ENCODE measurements around the gene LIPC.

LIPC gene

GRCh38 chr15:58479941-58480340 lies 48.1 kb downstream of the LIPC start (continued):
- TF ChIP-seq ZNF565 (CRISPR knock-in tag; conservative IDR thresholded peaks at IDR 0.05; ENCODE audit: low read depth), result no peak
- TF ChIP-seq GLIS3 (CRISPR knock-in tag; IDR thresholded peaks at IDR 0.05), result no peak
- TF ChIP-seq ZNF8 (CRISPR knock-in tag; IDR thresholded peaks at IDR 0.05), result no peak

- ATAC-seq, result no peak
Measured at GRCh38 chr15:58483376-58483775, 51.6 kb downstream of the LIPC start.

GRCh38 chr15:58484791-58485600 lies 53.2 kb downstream of the LIPC start:
- no peak for ATAC-seq

More at GRCh38 chr15:58483376-58483775, 51.6 kb downstream of the LIPC start:
- TF ChIP-seq TSHZ2 (CRISPR knock-in tag; IDR thresholded peaks at IDR 0.05) (no peak), POU6F1 (CRISPR knock-in tag; IDR thresholded peaks at IDR 0.05; ENCODE audit: borderline replicate concordance, low read depth) (no peak), ZNF8 (CRISPR knock-in tag; IDR thresholded peaks at IDR 0.05) (no peak), ZNF565 (CRISPR knock-in tag; conservative IDR thresholded peaks at IDR 0.05; ENCODE audit: low read depth) (no peak), OSR1 (CRISPR knock-in tag; IDR thresholded peaks at IDR 0.05) (no peak), PPARA (CRISPR knock-in tag; IDR thresholded peaks at IDR 0.05; ENCODE audit: borderline replicate concordance) (no peak), ESRRG (CRISPR knock-in tag; IDR thresholded peaks at IDR 0.05) (no peak), TCF4 (CRISPR knock-in tag; IDR thresholded peaks at IDR 0.05; ENCODE audit: borderline replicate concordance) (no peak), SNAI2 (CRISPR knock-in tag; IDR thresholded peaks at IDR 0.05) (no peak)

More at GRCh38 chr15:58484791-58485600, 53.2 kb downstream of the LIPC start:
- TF ChIP-seq CREB5 (CRISPR knock-in tag; IDR thresholded peaks at IDR 0.05; ENCODE audit: low read depth) (no peak), ISL1 (CRISPR knock-in tag; IDR thresholded peaks at IDR 0.05) (no peak), ZNF70 (CRISPR knock-in tag; IDR thresholded peaks at IDR 0.05) (no peak), ZNF565 (CRISPR knock-in tag; conservative IDR thresholded peaks at IDR 0.05; ENCODE audit: low read depth) (no peak), ZFP3 (CRISPR knock-in tag; IDR thresholded peaks at IDR 0.05) (no peak), BACH2 (CRISPR knock-in tag; IDR thresholded peaks at IDR 0.05; ENCODE audit: borderline replicate concordance) (no peak), TSHZ2 (CRISPR knock-in tag; IDR thresholded peaks at IDR 0.05) (no peak), ZFP30 (CRISPR knock-in tag; IDR thresholded peaks at IDR 0.05) (no peak), ZC3H10 (CRISPR knock-in tag; IDR thresholded peaks at IDR 0.05) (no peak), OSR1 (CRISPR knock-in tag; IDR thresholded peaks at IDR 0.05) (no peak), RARB (CRISPR knock-in tag; IDR thresholded peaks at IDR 0.05) (no peak), ARNTL (CRISPR knock-in tag; IDR thresholded peaks at IDR 0.05; ENCODE audit: borderline replicate concordance, low read depth) (no peak)

Measured in SK-N-SH treated with all-trans-retinoic acid at 6 μM for 48 hours (cell line).